SK-N-SH treated with all-trans-retinoic acid at 6 μM for 48 hours (cell line): ENCODE measurements around the gene CLDN25.

Experiments used
- ATAC-seq: fragments of 200-7000 bp; cut with Tn5 transposase; 3 replicates; pipeline ENCODE4 v1.9.1; 2020; ENCODE audit warnings: mild to moderate bottlenecking, moderate library complexity
- ARNTL ChIP-seq: fragments of 450-650 bp; formaldehyde crosslinking; IDR thresholded peaks from 2 replicates; pipeline ENCODE4 v1.5.0; 2020; ENCODE audit warnings: low read depth, mild to moderate bottlenecking, moderate library complexity, borderline replicate concordance
- BACH2 ChIP-seq: fragments of 250-450 bp; sonication (Bioruptor Pico); IDR thresholded peaks from 2 replicates; pipeline ENCODE4 v1.9.0; 2021; ENCODE audit warnings: mild to moderate bottlenecking, borderline replicate concordance
- CSDC2 ChIP-seq: fragments of 250-450 bp; sonication (Bioruptor Pico); IDR thresholded peaks from 2 replicates; pipeline ENCODE4 v1.5.0; 2020; ENCODE audit warnings: mild to moderate bottlenecking, moderate library complexity
- CSRNP3 ChIP-seq: fragments of 250-450 bp; sonication (Bioruptor Pico); IDR thresholded peaks from 2 replicates; pipeline ENCODE4 v1.5.1; 2021; ENCODE audit warnings: mild to moderate bottlenecking, moderate library complexity
- ESRRG ChIP-seq: fragments of 250-450 bp; sonication (Bioruptor Pico); IDR thresholded peaks from 2 replicates; pipeline ENCODE4 v1.6.1; 2021; ENCODE audit warnings: mild to moderate bottlenecking
- ISL1 ChIP-seq: fragments of 250-450 bp; sonication (Bioruptor Pico); IDR thresholded peaks from 2 replicates; pipeline ENCODE4 v2.1.2; 2022; ENCODE audit warnings: mild to moderate bottlenecking, moderate library complexity
- PPARA ChIP-seq: fragments of 250-450 bp; sonication (Bioruptor Pico); IDR thresholded peaks from 2 replicates; pipeline ENCODE4 v1.5.0; 2020; ENCODE audit warnings: mild to moderate bottlenecking, borderline replicate concordance
- RARB ChIP-seq: fragments of 250-450 bp; sonication (Bioruptor Pico); IDR thresholded peaks from 2 replicates; pipeline ENCODE4 v1.8.0; 2021; ENCODE audit warnings: mild to moderate bottlenecking, moderate library complexity
- SNAI2 ChIP-seq: fragments of 250-450 bp; sonication (Bioruptor Pico); IDR thresholded peaks from 2 replicates; pipeline ENCODE4 v1.5.0; 2020; ENCODE audit warnings: mild to moderate bottlenecking, moderate library complexity
- TSHZ2 ChIP-seq: fragments of 250-450 bp; sonication (Bioruptor Pico); IDR thresholded peaks from 2 replicates; pipeline ENCODE4 v1.5.0; 2020; ENCODE audit warnings: mild to moderate bottlenecking, moderate library complexity
- ZC3H10 ChIP-seq: fragments of 250-450 bp; sonication (Bioruptor Pico); IDR thresholded peaks from 2 replicates; pipeline ENCODE4 v1.5.1; 2021; ENCODE audit warnings: mild to moderate bottlenecking, moderate library complexity
- ZFP30 ChIP-seq: fragments of 450-650 bp; formaldehyde crosslinking; IDR thresholded peaks from 2 replicates; pipeline ENCODE4 v1.5.0; 2022; ENCODE audit warnings: mild to moderate bottlenecking, moderate library complexity
- ZNF70 ChIP-seq: fragments of 450-650 bp; formaldehyde crosslinking; IDR thresholded peaks from 2 replicates; pipeline ENCODE4 v1.5.0; 2020; ENCODE audit warnings: mild to moderate bottlenecking, moderate library complexity
- ZNF8 ChIP-seq: fragments of 450-650 bp; formaldehyde crosslinking; IDR thresholded peaks from 2 replicates; pipeline ENCODE4 v1.5.0; 2020; ENCODE audit warnings: mild to moderate bottlenecking, moderate library complexity
- TF ChIP-seq, protein P1 (sequence below): fragments of 250-450 bp; sonication (Bioruptor Pico); IDR thresholded peaks from 2 replicates; pipeline ENCODE4 v1.8.0; 2020; ENCODE audit warnings: mild to moderate bottlenecking, moderate library complexity, borderline replicate concordance
- TF ChIP-seq, protein P2 (sequence below): fragments of 250-450 bp; sonication (Bioruptor Pico); IDR thresholded peaks from 2 replicates; pipeline ENCODE4 v1.5.1; 2020; ENCODE audit warnings: low read depth, mild to moderate bottlenecking, moderate library complexity

Gene CLDN25

DNA sequence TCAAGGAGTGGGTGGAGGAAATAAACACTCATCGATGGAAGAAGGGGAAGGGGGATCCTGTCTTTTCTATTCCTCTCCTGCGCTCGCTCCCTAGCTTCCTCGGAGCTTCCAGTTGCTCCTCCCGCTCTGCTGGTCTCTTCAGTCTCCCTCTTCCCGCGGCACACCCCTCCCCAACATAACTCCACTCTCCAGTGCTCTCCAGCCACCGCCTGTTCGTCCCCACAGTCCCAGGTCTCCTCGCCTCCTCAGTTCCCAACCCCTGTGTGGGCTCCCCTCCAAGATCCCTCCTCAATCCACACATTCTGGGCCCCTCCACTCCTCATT, 6.5 kb upstream of the CLDN25 start:
- TF ChIP-seq ZFP30 (CRISPR knock-in tag) (no peak), ZNF70 (CRISPR knock-in tag) (no peak), TSHZ2 (CRISPR knock-in tag) (no peak), CSRNP3 (no peak), ISL1 (CRISPR knock-in tag) (no peak), ARNTL (CRISPR knock-in tag) (no peak), PPARA (CRISPR knock-in tag) (no peak), SNAI2 (CRISPR knock-in tag) (no peak), ESRRG (no peak), ZNF8 (CRISPR knock-in tag) (no peak), RARB (CRISPR knock-in tag) (no peak)
- TF ChIP-seq, protein P1, sequence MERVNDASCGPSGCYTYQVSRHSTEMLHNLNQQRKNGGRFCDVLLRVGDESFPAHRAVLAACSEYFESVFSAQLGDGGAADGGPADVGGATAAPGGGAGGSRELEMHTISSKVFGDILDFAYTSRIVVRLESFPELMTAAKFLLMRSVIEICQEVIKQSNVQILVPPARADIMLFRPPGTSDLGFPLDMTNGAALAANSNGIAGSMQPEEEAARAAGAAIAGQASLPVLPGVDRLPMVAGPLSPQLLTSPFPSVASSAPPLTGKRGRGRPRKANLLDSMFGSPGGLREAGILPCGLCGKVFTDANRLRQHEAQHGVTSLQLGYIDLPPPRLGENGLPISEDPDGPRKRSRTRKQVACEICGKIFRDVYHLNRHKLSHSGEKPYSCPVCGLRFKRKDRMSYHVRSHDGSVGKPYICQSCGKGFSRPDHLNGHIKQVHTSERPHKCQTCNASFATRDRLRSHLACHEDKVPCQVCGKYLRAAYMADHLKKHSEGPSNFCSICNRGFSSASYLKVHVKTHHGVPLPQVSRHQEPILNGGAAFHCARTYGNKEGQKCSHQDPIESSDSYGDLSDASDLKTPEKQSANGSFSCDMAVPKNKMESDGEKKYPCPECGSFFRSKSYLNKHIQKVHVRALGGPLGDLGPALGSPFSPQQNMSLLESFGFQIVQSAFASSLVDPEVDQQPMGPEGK (CRISPR knock-in tag), result no peak
- peak; percentile 68 for ATAC-seq

GRCh38 chr11:113773416-113774173, 6.0 kb upstream of the CLDN25 start, which contains the start of gene ZW10:
Gene ZW10 (minus strand): TSS chr11:113773692. CDS start chr11:113773666, 26 bp downstream.
- ATAC-seq, result peak; percentile 99
- TF ChIP-seq, protein P2, sequence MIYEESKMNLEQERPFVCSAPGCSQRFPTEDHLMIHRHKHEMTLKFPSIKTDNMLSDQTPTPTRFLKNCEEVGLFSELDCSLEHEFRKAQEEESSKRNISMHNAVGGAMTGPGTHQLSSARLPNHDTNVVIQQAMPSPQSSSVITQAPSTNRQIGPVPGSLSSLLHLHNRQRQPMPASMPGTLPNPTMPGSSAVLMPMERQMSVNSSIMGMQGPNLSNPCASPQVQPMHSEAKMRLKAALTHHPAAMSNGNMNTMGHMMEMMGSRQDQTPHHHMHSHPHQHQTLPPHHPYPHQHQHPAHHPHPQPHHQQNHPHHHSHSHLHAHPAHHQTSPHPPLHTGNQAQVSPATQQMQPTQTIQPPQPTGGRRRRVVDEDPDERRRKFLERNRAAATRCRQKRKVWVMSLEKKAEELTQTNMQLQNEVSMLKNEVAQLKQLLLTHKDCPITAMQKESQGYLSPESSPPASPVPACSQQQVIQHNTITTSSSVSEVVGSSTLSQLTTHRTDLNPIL (CRISPR knock-in tag), result no peak
- no peak for TF ChIP-seq TSHZ2 (CRISPR knock-in tag)
- TF ChIP-seq ISL1 (CRISPR knock-in tag), result no peak
- no peak for TF ChIP-seq ZC3H10 (CRISPR knock-in tag)
- TF ChIP-seq ZNF70 (CRISPR knock-in tag), result no peak
- TF ChIP-seq CSDC2 (CRISPR knock-in tag), result no peak
- no peak for TF ChIP-seq SNAI2 (CRISPR knock-in tag)
- no peak for TF ChIP-seq ESRRG

DNA sequence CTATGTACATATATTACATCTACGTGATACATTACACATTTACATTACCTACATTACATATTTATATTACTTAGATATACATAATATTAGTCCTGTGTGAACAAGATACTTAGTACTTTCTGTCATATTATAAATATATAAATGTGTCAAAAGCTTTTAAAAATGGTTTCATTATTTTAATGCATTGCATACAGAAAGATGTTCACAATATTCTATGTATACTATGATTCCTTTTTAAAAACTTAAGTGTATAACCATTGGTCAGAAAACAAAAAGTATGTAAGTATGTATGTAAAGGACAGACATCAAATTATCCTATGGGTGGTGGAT, 5.5 kb upstream of the CLDN25 start:
- TF ChIP-seq RARB (CRISPR knock-in tag) (no peak), SNAI2 (CRISPR knock-in tag) (no peak), BACH2 (CRISPR knock-in tag) (no peak)
- ATAC-seq, result no peak
